ENCODE results near the gene TAS1R1. TPM values are rescaled to one million over a fixed set of nuclear protein-coding genes. Genes with fewer than 3 reads are reported as not detected.

The TAS1R1 gene
- total RNA-seq, 1 donor from 2014 or later: not detected

- Histone ChIP-seq H3K27ac (no peak overlapping the region), H3K4me1 (peaks cover 79% of the 10 kb centered on the region), H3K27me3 (no peaks in the 10 kb centered on the region), H3K4me3 (no peak overlapping the region), H3K36me3 (peaks cover 0 to 96% of the 10 kb centered on the region in 2 donors), H3K9me3 (no peaks in the 10 kb centered on the region)
- TF ChIP-seq CTCF (IDR thresholded peaks at IDR 0.05): no peak
- intact Hi-C loops (cut with DNase I): no loop called here
- DNase-seq (ENCODE audit: extremely low spot score in 2 of 2): no peak
Observed at GRCh38 chr1:6592865-6593593, 37.9 kb downstream of the TAS1R1 start.

GRCh38 chr1:6593810-6594209 lies 38.7 kb downstream of the TAS1R1 start:
- Histone ChIP-seq H3K36me3 (peaks cover 0 to 95% of the 10 kb centered on the region in 2 donors), H3K27ac (no peak overlapping the region), H3K4me3 (no peak overlapping the region), H3K9me3 (no peaks in the 10 kb centered on the region), H3K4me1 (peaks cover 79% of the 10 kb centered on the region), H3K27me3 (no peaks in the 10 kb centered on the region)
- DNase-seq (ENCODE audit: extremely low spot score in 2 of 2): no peak
- TF ChIP-seq CTCF (IDR thresholded peaks at IDR 0.05) (no peak), POLR2AphosphoS5 (IDR thresholded peaks at IDR 0.05; ENCODE audit: insufficient read depth in 1 of 2, low read depth in 1 of 2) (no peak), POLR2A (IDR thresholded peaks at IDR 0.05) (no peak)
- intact Hi-C loops (cut with DNase I): no loop called here

- Histone ChIP-seq H3K4me1 (peaks cover 79% of the 10 kb centered on the region), H3K27ac (no peak overlapping the region)
- intact Hi-C loops (cut with DNase I): no loop called here
Observed at GRCh38 chr1:6594977-6595740, 40.1 kb downstream of the TAS1R1 start.

GRCh38 chr1:6596351-6596750 lies 41.2 kb downstream of the TAS1R1 start:
- TF ChIP-seq CTCF (IDR thresholded peaks at IDR 0.05): no peak
- no peak for TF ChIP-seq POLR2AphosphoS5 (IDR thresholded peaks at IDR 0.05; ENCODE audit: insufficient read depth in 1 of 2, low read depth in 1 of 2)
- TF ChIP-seq POLR2A (IDR thresholded peaks at IDR 0.05): no peak
- no peaks in the 10 kb centered on the region for H3K9me3 ChIP-seq
- DNase-seq (ENCODE audit: extremely low spot score in 2 of 2): no peak
- peaks cover 76% of the 10 kb centered on the region for H3K4me1 ChIP-seq
- no peaks in the 10 kb centered on the region for H3K27me3 ChIP-seq
- H3K4me3 ChIP-seq: peak overlapping the region in 1 of 2 donors; percentile 20
- peak overlapping the region; percentile 98 for H3K27ac ChIP-seq
- H3K36me3 ChIP-seq: peaks cover 0 to 78% of the 10 kb centered on the region in 2 donors
- intact Hi-C loops (cut with DNase I): no loop called here

More at GRCh38 chr1:6594977-6595740, 40.1 kb downstream of the TAS1R1 start:
- TF ChIP-seq POLR2AphosphoS5 (IDR thresholded peaks at IDR 0.05; ENCODE audit: insufficient read depth in 1 of 2, low read depth in 1 of 2) (no peak), POLR2A (IDR thresholded peaks at IDR 0.05) (no peak), CTCF (IDR thresholded peaks at IDR 0.05) (no peak)
- peaks cover 0 to 87% of the 10 kb centered on the region in 2 donors for H3K36me3 ChIP-seq
- no peak overlapping the region for H3K4me3 ChIP-seq
- DNase-seq (ENCODE audit: extremely low spot score in 2 of 2): no peak
- H3K27me3 ChIP-seq: no peaks in the 10 kb centered on the region
- H3K9me3 ChIP-seq: no peaks in the 10 kb centered on the region
